ENCODE measurements around the gene CENPX.

DNA sequence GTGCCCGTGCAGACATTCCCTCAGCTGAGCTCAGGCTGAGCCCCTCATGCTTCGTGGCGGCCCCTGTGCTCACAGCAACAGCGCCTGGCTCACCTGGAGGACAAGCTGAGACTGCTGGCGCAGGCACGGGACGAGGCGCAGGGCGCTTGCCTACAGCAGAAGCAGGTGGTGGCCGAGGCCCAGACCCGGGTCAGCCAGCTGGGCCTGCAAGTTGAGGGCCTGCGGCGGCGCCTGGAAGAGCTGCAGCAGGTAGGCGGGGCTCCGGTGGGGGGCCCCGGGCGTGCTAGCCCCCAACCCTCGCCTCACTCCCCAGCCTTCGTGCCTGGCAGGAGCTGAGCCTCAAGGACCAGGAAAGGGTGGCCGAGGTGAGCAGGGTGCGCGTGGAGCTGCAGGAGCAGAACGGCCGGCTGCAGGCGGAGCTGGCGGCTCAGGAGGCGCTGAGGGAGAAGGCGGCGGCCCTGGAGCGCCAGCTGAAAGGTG, 7.4 kb upstream of the CENPX start:
- TF ChIP-seq, protein P1, sequence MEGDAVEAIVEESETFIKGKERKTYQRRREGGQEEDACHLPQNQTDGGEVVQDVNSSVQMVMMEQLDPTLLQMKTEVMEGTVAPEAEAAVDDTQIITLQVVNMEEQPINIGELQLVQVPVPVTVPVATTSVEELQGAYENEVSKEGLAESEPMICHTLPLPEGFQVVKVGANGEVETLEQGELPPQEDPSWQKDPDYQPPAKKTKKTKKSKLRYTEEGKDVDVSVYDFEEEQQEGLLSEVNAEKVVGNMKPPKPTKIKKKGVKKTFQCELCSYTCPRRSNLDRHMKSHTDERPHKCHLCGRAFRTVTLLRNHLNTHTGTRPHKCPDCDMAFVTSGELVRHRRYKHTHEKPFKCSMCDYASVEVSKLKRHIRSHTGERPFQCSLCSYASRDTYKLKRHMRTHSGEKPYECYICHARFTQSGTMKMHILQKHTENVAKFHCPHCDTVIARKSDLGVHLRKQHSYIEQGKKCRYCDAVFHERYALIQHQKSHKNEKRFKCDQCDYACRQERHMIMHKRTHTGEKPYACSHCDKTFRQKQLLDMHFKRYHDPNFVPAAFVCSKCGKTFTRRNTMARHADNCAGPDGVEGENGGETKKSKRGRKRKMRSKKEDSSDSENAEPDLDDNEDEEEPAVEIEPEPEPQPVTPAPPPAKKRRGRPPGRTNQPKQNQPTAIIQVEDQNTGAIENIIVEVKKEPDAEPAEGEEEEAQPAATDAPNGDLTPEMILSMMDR (IDR thresholded peaks at IDR 0.05 in 8 of 11, conservative IDR thresholded peaks at IDR 0.05 in 3 of 11) = no peak
- TF ChIP-seq POLR2AphosphoS5 (IDR thresholded peaks at IDR 0.05) = no peak
- no peak for TF ChIP-seq POLR2A (IDR thresholded peaks at IDR 0.05)
